ENCODE data around the gene RBM6. TPM values are rescaled to one million over a fixed set of nuclear protein-coding genes. Genes with fewer than 3 reads are reported as not detected.
"Not testable (repeated sequence)": the region's sequence is repeated elsewhere in the genome, so short reads cannot be mapped to it uniquely, and the experiment has no call there.

The RBM6 gene
- total and polyA plus RNA-seq, 2 experiments from 2014 or later = 66.6 to 97.6 TPM

DNA sequence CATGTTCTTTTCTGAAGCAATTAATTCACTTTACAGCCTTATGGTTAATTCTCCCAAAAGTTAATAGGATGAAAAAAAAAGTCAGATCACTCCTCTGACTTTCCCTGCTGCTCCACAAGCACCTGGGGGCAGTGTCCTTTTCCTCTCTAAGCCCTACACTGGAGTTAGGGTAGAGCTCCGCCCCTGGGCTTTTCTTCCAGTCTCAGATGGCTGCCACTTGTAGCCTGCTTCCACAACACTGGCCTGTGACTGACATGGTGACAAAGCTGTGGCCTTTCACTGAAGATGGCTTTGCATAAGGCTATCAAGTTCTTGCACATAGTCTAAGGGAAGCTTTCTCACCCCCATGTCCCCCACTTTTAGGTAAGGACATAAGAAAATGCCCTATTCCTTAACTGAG lies 9.0 kb upstream of the RBM6 start:
- H3F3A ChIP-seq (replicated peaks; ENCODE audit: low read depth) = peaks cover 5% of the 10 kb centered on the region; the same call in 1 of the 2 replicates
- Mint-ChIP-seq H3K27ac (peak overlapping the region; percentile 86), H3K9me3 (no peaks in the 10 kb centered on the region), H3K27me3 (ENCODE audit: insufficient read depth, low read depth, poor library complexity) (peaks cover 15% of the 10 kb centered on the region), H3K4me1 (peaks cover 21% of the 10 kb centered on the region), H3K4me3 (peak overlapping the region; percentile 50), H3K36me3 (ENCODE audit: low read depth) (no peaks in the 10 kb centered on the region)
- TF ChIP-seq STAT1 (IDR thresholded peaks at IDR 0.05; ENCODE audit: unreplicated experiment) (no peak), CTCF (conservative IDR thresholded peaks at IDR 0.05; ENCODE audit: low read depth in 2 of 2) (peak; percentile 38 to 60), ETS1 (IDR thresholded peaks at IDR 0.05) (no peak), JUNB (IDR thresholded peaks at IDR 0.05; ENCODE audit: unreplicated experiment) (no peak)
- H3K36me3 ChIP-seq (ENCODE audit: insufficient read depth) = no peaks in the 10 kb centered on the region
- H3K9me2 ChIP-seq (ENCODE audit: insufficient read depth) = no peaks in the 10 kb centered on the region; the same call in 1 of the 2 replicates
- no peaks in the 10 kb centered on the region for H4K20me1 ChIP-seq (replicated peaks; ENCODE audit: insufficient read depth)
- peak overlapping the region; percentile 80; the same call in 1 of the 2 replicates for H3K4me2 ChIP-seq
- DNase-seq (ENCODE audit: low spot score) = peak; percentile 94
- ATAC-seq = peak; percentile 69
- peak overlapping the region; percentile 24; the same call in 1 of the 2 replicates for H3K27ac ChIP-seq (ENCODE audit: low read depth)
- no peaks in the 10 kb centered on the region for H3K27me3 ChIP-seq (ENCODE audit: insufficient read depth)
- peak overlapping the region; percentile 89 for H2AFZ ChIP-seq
- H3K4me3 ChIP-seq = no peak overlapping the region
- peaks cover 19% of the 10 kb centered on the region for H3K4me1 ChIP-seq (ENCODE audit: insufficient read depth)
- H3K79me2 ChIP-seq (replicated peaks; ENCODE audit: insufficient read depth) = no peaks in the 10 kb centered on the region

- H3K27me3 Mint-ChIP-seq (ENCODE audit: insufficient read depth, low read depth, poor library complexity) = peaks cover 15% of the 10 kb centered on the region
- peaks cover 19% of the 10 kb centered on the region for H3K4me1 ChIP-seq (ENCODE audit: insufficient read depth)
- not testable (repeated sequence) for H3K27me3 ChIP-seq (ENCODE audit: insufficient read depth); H4K20me1 ChIP-seq (replicated peaks; ENCODE audit: insufficient read depth); H3K9me2 ChIP-seq (ENCODE audit: insufficient read depth); H2AFZ ChIP-seq; H3K36me3 Mint-ChIP-seq (ENCODE audit: low read depth); ATAC-seq; H3K4me2 ChIP-seq; H3K27ac ChIP-seq (ENCODE audit: low read depth); H3F3A ChIP-seq (replicated peaks; ENCODE audit: low read depth); H3K9me3 Mint-ChIP-seq; H3K79me2 ChIP-seq (replicated peaks; ENCODE audit: insufficient read depth); H3K36me3 ChIP-seq (ENCODE audit: insufficient read depth); DNase-seq (ENCODE audit: low spot score); H3K27ac Mint-ChIP-seq; H3K4me3 ChIP-seq; H3K4me3 Mint-ChIP-seq
- H3K4me1 Mint-ChIP-seq = peaks cover 21% of the 10 kb centered on the region
Observed at GRCh38 chr3:49932281-49932680, 7.7 kb upstream of the RBM6 start.

DNA sequence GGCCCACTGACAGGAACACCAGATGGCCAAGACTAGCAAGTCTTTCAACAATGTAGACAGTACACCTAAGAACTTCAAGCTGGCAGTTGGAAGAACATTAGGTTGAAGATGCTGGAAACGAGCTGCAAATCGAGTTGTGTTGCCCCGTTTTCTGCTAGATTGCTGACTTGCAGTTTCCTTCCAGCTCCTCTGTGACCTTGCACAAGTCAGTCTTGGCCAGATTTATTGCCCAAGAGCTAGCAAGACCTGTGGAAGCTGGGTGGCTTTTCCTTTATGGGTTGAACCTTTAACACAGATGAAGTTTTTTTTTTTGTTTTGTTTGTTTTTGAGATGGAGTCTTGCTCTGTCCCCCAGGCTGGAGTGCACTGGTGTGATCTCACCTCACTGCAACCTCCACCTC lies 2.9 kb upstream of the RBM6 start:
- Histone ChIP-seq H3K4me2 (no peak overlapping the region), H3K4me3 (no peak overlapping the region), H3K27me3 (ENCODE audit: insufficient read depth) (no peaks in the 10 kb centered on the region), H3K79me2 (replicated peaks; ENCODE audit: insufficient read depth) (peaks cover 17% of the 10 kb centered on the region), H3K9me2 (ENCODE audit: insufficient read depth) (no peaks in the 10 kb centered on the region; the same call in 1 of the 2 replicates), H3F3A (replicated peaks; ENCODE audit: low read depth) (no peaks in the 10 kb centered on the region; the same call in 1 of the 2 replicates), H3K4me1 (ENCODE audit: insufficient read depth) (no peaks in the 10 kb centered on the region), H4K20me1 (replicated peaks; ENCODE audit: insufficient read depth) (peaks cover 16% of the 10 kb centered on the region), H3K36me3 (ENCODE audit: insufficient read depth) (no peaks in the 10 kb centered on the region), H3K27ac (ENCODE audit: low read depth) (no peak overlapping the region), H2AFZ (no peak overlapping the region)
- Mint-ChIP-seq H3K27ac (no peak overlapping the region), H3K27me3 (ENCODE audit: insufficient read depth, low read depth, poor library complexity) (peaks cover 17% of the 10 kb centered on the region), H3K4me3 (no peak overlapping the region), H3K4me1 (no peaks in the 10 kb centered on the region), H3K9me3 (no peaks in the 10 kb centered on the region), H3K36me3 (ENCODE audit: low read depth) (peaks cover 3% of the 10 kb centered on the region; the same call in 1 of the 3 replicates)
- no peak for DNase-seq (ENCODE audit: low spot score)
- no peak for ATAC-seq
- no peak for TF ChIP-seq ZNF114 (CRISPR knock-in tag; IDR thresholded peaks at IDR 0.05)
- TF ChIP-seq POLR2AphosphoS5 (IDR thresholded peaks at IDR 0.05; ENCODE audit: low read depth) = no peak
- TF ChIP-seq NANOG (IDR thresholded peaks at IDR 0.05; ENCODE audit: borderline replicate concordance) = no peak
- TF ChIP-seq REST (IDR thresholded peaks at IDR 0.05; ENCODE audit: unreplicated experiment) = no peak
- no peak for TF ChIP-seq JUNB (IDR thresholded peaks at IDR 0.05; ENCODE audit: unreplicated experiment)
- TF ChIP-seq STAT1 (IDR thresholded peaks at IDR 0.05; ENCODE audit: unreplicated experiment) = no peak
- no peak for TF ChIP-seq EZH2phosphoT487 (IDR thresholded peaks at IDR 0.05; ENCODE audit: unreplicated experiment)
- TF ChIP-seq CREB1 (CRISPR knock-in tag; IDR thresholded peaks at IDR 0.05; ENCODE audit: low read depth) = no peak
- TF ChIP-seq ETS1 (IDR thresholded peaks at IDR 0.05) = no peak

All from GM23338 (cell line).